DOHH2 (cell line): ENCODE measurements around the gene MAP4K4.

ENCODE experiments used
- H3F3A ChIP-seq: fragments of 200-600 bp; sonication (generic), shearing (Covaris generic); 2 replicates; pipeline ENCODE4 v1.6.0; 2016; ENCODE audit warnings: antibody characterized with exemption, mild to moderate bottlenecking; ENCODE audit not compliant: control insufficient read depth, insufficient read depth
- H3K27ac ChIP-seq: fragments of 200-600 bp; sonication (generic); 2 replicates; pipeline ENCODE4 v1.5.1; 2014; ENCODE audit warnings: low read depth, mild to moderate bottlenecking, low read length, moderate library complexity
- H3K27me3 ChIP-seq: fragments of 200-600 bp; sonication (generic); 2 replicates; pipeline ENCODE4 v1.6.1; 2014; ENCODE audit warnings: mild to moderate bottlenecking, low read length, mixed read lengths; ENCODE audit not compliant: control insufficient read depth
- H3K36me3 ChIP-seq: fragments of 200-600 bp; sonication (generic); 2 replicates; pipeline ENCODE4 v1.6.1; 2014; ENCODE audit warnings: mild to moderate bottlenecking, low read length, moderate library complexity, mixed read lengths; ENCODE audit not compliant: control insufficient read depth
- H3K4me1 ChIP-seq: fragments of 200-600 bp; sonication (generic); 2 replicates; pipeline ENCODE4 v1.6.1; 2014; ENCODE audit warnings: mild to moderate bottlenecking, low read length, mixed read lengths; ENCODE audit not compliant: control insufficient read depth
- H3K4me2 ChIP-seq: fragments of 200-600 bp; sonication (generic); 2 replicates; pipeline ENCODE4 v1.6.0; 2014; ENCODE audit warnings: mild to moderate bottlenecking, low read length, moderate library complexity
- H3K4me3 ChIP-seq: fragments of 200-600 bp; sonication (generic); 2 replicates; pipeline ENCODE4 v1.5.1; 2014; ENCODE audit warnings: mild to moderate bottlenecking, low read length, mixed read lengths
- H3K79me2 ChIP-seq: fragments of 200-600 bp; sonication (generic); 2 replicates; pipeline ENCODE4 v1.6.1; 2014; ENCODE audit warnings: mild to moderate bottlenecking, low read length, mixed read lengths; ENCODE audit not compliant: control insufficient read depth
- H3K9me2 ChIP-seq: fragments of 200-600 bp; sonication (generic); replicated peaks from 2 replicates; pipeline ENCODE4 v1.6.1; 2014; ENCODE audit warnings: mild to moderate bottlenecking, low read length, mixed read lengths; ENCODE audit not compliant: control insufficient read depth
- H3K9me3 ChIP-seq: fragments of 200-600 bp; sonication (generic); 2 replicates; pipeline ENCODE4 v1.6.1; 2014; ENCODE audit warnings: antibody characterized with exemption, low read length, mixed read lengths; ENCODE audit not compliant: control insufficient read depth, insufficient read depth
- H4K20me1 ChIP-seq: fragments of 200-600 bp; sonication (generic); 2 replicates; pipeline ENCODE4 v1.6.0; 2014; ENCODE audit warnings: low read depth, mild to moderate bottlenecking, antibody characterized with exemption, low read length, moderate library complexity; ENCODE audit not compliant: control insufficient read depth, insufficient read depth
- CTCF ChIP-seq: fragments of 200-600 bp; sonication (generic); IDR thresholded peaks from one replicate; pipeline ENCODE4 v1.5.1; 2014; ENCODE audit warnings: antibody characterized with exemption, mild to moderate bottlenecking, low read depth, low read length; ENCODE audit not compliant: poor library complexity, severe bottlenecking
- EZH2phosphoT487 ChIP-seq: fragments of 200-600 bp; sonication (generic); IDR thresholded peaks from 2 replicates; pipeline ENCODE4 v1.6.1; 2017; ENCODE audit warnings: borderline replicate concordance, mild to moderate bottlenecking, antibody characterized with exemption, low read length, moderate library complexity, mixed read lengths

Gene MAP4K4

GRCh38 chr2:101892377-101892776 lies 194.9 kb downstream of the MAP4K4 start:
- Histone ChIP-seq H3K27ac (no peak overlapping the region), H3K36me3 (peaks cover 61% of the 10 kb centered on the region), H3K9me3 (no peaks in the 10 kb centered on the region), H3K9me2 (no peaks in the 10 kb centered on the region), H3K4me1 (no peaks in the 10 kb centered on the region), H3K4me2 (no peak overlapping the region), H3K4me3 (no peak overlapping the region), H4K20me1 (no peaks in the 10 kb centered on the region), H3K27me3 (no peaks in the 10 kb centered on the region), H3K79me2 (no peaks in the 10 kb centered on the region), H3F3A (no peaks in the 10 kb centered on the region)
- TF ChIP-seq EZH2phosphoT487 (no peak), CTCF (no peak)

- H3K36me3 ChIP-seq = peaks cover 48% of the 10 kb centered on the region
- H3K79me2 ChIP-seq = no peaks in the 10 kb centered on the region
- no peak overlapping the region for H3K4me2 ChIP-seq
- H3K27ac ChIP-seq = no peak overlapping the region
- no peaks in the 10 kb centered on the region for H3K27me3 ChIP-seq
- no peaks in the 10 kb centered on the region for H3K9me3 ChIP-seq
- H4K20me1 ChIP-seq = no peaks in the 10 kb centered on the region
- no peaks in the 10 kb centered on the region for H3K4me1 ChIP-seq
- H3K9me2 ChIP-seq = no peaks in the 10 kb centered on the region
- no peak overlapping the region for H3K4me3 ChIP-seq
- no peak for TF ChIP-seq EZH2phosphoT487
- no peak for TF ChIP-seq CTCF
- H3F3A ChIP-seq = no peaks in the 10 kb centered on the region
Observed at GRCh38 chr2:101893681-101894381, 196.3 kb downstream of the MAP4K4 start.

- H3K36me3 ChIP-seq = peaks cover 36% of the 10 kb centered on the region
- H4K20me1 ChIP-seq = no peaks in the 10 kb centered on the region
- TF ChIP-seq CTCF (no peak), EZH2phosphoT487 (no peak)
- H3K4me3 ChIP-seq = no peak overlapping the region
- H3K27me3 ChIP-seq = no peaks in the 10 kb centered on the region
- H3K4me2 ChIP-seq = no peak overlapping the region
- peaks cover 3% of the 10 kb centered on the region; the same call in 1 of the 2 replicates for H3F3A ChIP-seq
- no peaks in the 10 kb centered on the region for H3K4me1 ChIP-seq
- H3K27ac ChIP-seq = no peak overlapping the region
- no peaks in the 10 kb centered on the region for H3K9me2 ChIP-seq
- H3K9me3 ChIP-seq = no peaks in the 10 kb centered on the region
- no peaks in the 10 kb centered on the region for H3K79me2 ChIP-seq
Observed at GRCh38 chr2:101895039-101895438, 197.5 kb downstream of the MAP4K4 start.
